DOHH2 (cell line): Measurements from ENCODE around the gene RPS6KA3.

Experiments used
- H3F3A ChIP-seq: fragments of 200-600 bp; sonication (generic), shearing (Covaris generic); 2 replicates; pipeline ENCODE4 v1.6.0; 2016; ENCODE audit warnings: antibody characterized with exemption, mild to moderate bottlenecking; ENCODE audit not compliant: control insufficient read depth, insufficient read depth
- H3K27ac ChIP-seq: fragments of 200-600 bp; sonication (generic); 2 replicates; pipeline ENCODE4 v1.5.1; 2014; ENCODE audit warnings: low read depth, mild to moderate bottlenecking, low read length, moderate library complexity
- H3K27me3 ChIP-seq: fragments of 200-600 bp; sonication (generic); 2 replicates; pipeline ENCODE4 v1.6.1; 2014; ENCODE audit warnings: mild to moderate bottlenecking, low read length, mixed read lengths; ENCODE audit not compliant: control insufficient read depth
- H3K36me3 ChIP-seq: fragments of 200-600 bp; sonication (generic); 2 replicates; pipeline ENCODE4 v1.6.1; 2014; ENCODE audit warnings: mild to moderate bottlenecking, low read length, moderate library complexity, mixed read lengths; ENCODE audit not compliant: control insufficient read depth
- H3K4me1 ChIP-seq: fragments of 200-600 bp; sonication (generic); 2 replicates; pipeline ENCODE4 v1.6.1; 2014; ENCODE audit warnings: mild to moderate bottlenecking, low read length, mixed read lengths; ENCODE audit not compliant: control insufficient read depth
- H3K4me2 ChIP-seq: fragments of 200-600 bp; sonication (generic); 2 replicates; pipeline ENCODE4 v1.6.0; 2014; ENCODE audit warnings: mild to moderate bottlenecking, low read length, moderate library complexity
- H3K4me3 ChIP-seq: fragments of 200-600 bp; sonication (generic); 2 replicates; pipeline ENCODE4 v1.5.1; 2014; ENCODE audit warnings: mild to moderate bottlenecking, low read length, mixed read lengths
- H3K79me2 ChIP-seq: fragments of 200-600 bp; sonication (generic); 2 replicates; pipeline ENCODE4 v1.6.1; 2014; ENCODE audit warnings: mild to moderate bottlenecking, low read length, mixed read lengths; ENCODE audit not compliant: control insufficient read depth
- H3K9me2 ChIP-seq: fragments of 200-600 bp; sonication (generic); replicated peaks from 2 replicates; pipeline ENCODE4 v1.6.1; 2014; ENCODE audit warnings: mild to moderate bottlenecking, low read length, mixed read lengths; ENCODE audit not compliant: control insufficient read depth
- H3K9me3 ChIP-seq: fragments of 200-600 bp; sonication (generic); 2 replicates; pipeline ENCODE4 v1.6.1; 2014; ENCODE audit warnings: antibody characterized with exemption, low read length, mixed read lengths; ENCODE audit not compliant: control insufficient read depth, insufficient read depth
- H4K20me1 ChIP-seq: fragments of 200-600 bp; sonication (generic); 2 replicates; pipeline ENCODE4 v1.6.0; 2014; ENCODE audit warnings: low read depth, mild to moderate bottlenecking, antibody characterized with exemption, low read length, moderate library complexity; ENCODE audit not compliant: control insufficient read depth, insufficient read depth
- EZH2phosphoT487 ChIP-seq: fragments of 200-600 bp; sonication (generic); IDR thresholded peaks from 2 replicates; pipeline ENCODE4 v1.6.1; 2017; ENCODE audit warnings: borderline replicate concordance, mild to moderate bottlenecking, antibody characterized with exemption, low read length, moderate library complexity, mixed read lengths
- TF ChIP-seq, protein P1 (sequence below): fragments of 200-600 bp; sonication (generic); IDR thresholded peaks from one replicate; pipeline ENCODE4 v1.5.1; 2014; ENCODE audit warnings: antibody characterized with exemption, mild to moderate bottlenecking, low read depth, low read length; ENCODE audit not compliant: poor library complexity, severe bottlenecking

Gene RPS6KA3

DNA sequence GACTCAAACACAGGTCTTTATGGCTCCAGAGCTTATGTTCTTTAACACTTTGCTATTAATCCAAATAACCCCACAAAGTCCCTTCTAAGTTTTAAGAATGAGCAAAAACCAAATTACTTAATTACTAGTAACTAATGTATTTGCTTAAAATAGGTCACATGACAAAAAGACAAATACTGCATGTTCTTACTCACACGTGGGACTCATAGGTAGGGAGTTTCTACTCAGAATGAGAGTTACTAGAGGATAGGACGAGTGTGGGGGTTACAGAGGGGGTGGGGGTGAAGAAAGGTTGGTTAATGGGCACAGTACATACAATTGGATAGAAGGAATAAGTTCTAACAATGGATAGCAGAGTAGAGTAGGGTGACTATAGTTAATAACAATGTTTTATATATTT lies 5.8 kb downstream of the RPS6KA3 start:
- Histone ChIP-seq H4K20me1 (no peaks in the 10 kb centered on the region; the same call in 1 of the 2 replicates), H3K9me2 (no peaks in the 10 kb centered on the region), H3K27me3 (no peaks in the 10 kb centered on the region), H3K27ac (no peak overlapping the region), H3K4me1 (peaks cover 18% of the 10 kb centered on the region), H3K36me3 (no peaks in the 10 kb centered on the region), H3K79me2 (peaks cover 72% of the 10 kb centered on the region), H3K4me2 (no peak overlapping the region), H3K9me3 (no peaks in the 10 kb centered on the region), H3F3A (no peaks in the 10 kb centered on the region), H3K4me3 (no peak overlapping the region)
- TF ChIP-seq, protein P1, sequence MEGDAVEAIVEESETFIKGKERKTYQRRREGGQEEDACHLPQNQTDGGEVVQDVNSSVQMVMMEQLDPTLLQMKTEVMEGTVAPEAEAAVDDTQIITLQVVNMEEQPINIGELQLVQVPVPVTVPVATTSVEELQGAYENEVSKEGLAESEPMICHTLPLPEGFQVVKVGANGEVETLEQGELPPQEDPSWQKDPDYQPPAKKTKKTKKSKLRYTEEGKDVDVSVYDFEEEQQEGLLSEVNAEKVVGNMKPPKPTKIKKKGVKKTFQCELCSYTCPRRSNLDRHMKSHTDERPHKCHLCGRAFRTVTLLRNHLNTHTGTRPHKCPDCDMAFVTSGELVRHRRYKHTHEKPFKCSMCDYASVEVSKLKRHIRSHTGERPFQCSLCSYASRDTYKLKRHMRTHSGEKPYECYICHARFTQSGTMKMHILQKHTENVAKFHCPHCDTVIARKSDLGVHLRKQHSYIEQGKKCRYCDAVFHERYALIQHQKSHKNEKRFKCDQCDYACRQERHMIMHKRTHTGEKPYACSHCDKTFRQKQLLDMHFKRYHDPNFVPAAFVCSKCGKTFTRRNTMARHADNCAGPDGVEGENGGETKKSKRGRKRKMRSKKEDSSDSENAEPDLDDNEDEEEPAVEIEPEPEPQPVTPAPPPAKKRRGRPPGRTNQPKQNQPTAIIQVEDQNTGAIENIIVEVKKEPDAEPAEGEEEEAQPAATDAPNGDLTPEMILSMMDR: no peak
- no peak for TF ChIP-seq EZH2phosphoT487

GRCh38 chrX:20254712-20255299 lies 11.9 kb downstream of the RPS6KA3 start:
- H3K79me2 ChIP-seq: peaks cover 41% of the 10 kb centered on the region

GRCh38 chrX:20253232-20253543 lies 13.5 kb downstream of the RPS6KA3 start:
- no peaks in the 10 kb centered on the region for H3K9me2 ChIP-seq
- H3F3A ChIP-seq: no peaks in the 10 kb centered on the region
- no peak overlapping the region for H3K27ac ChIP-seq
- H4K20me1 ChIP-seq: peaks cover 5% of the 10 kb centered on the region; the same call in 1 of the 2 replicates
- H3K79me2 ChIP-seq: peaks cover 37% of the 10 kb centered on the region
- no peaks in the 10 kb centered on the region for H3K27me3 ChIP-seq
- no peak for TF ChIP-seq EZH2phosphoT487
- TF ChIP-seq, protein P1: no peak
- H3K9me3 ChIP-seq: no peaks in the 10 kb centered on the region
- peaks cover 21% of the 10 kb centered on the region for H3K4me1 ChIP-seq
- H3K4me2 ChIP-seq: no peak overlapping the region
- no peak overlapping the region for H3K4me3 ChIP-seq
- H3K36me3 ChIP-seq: 0 out of 2 replicates have a peak, but pooled peaks cover 3% of the 10 kb centered on the region

More at GRCh38 chrX:20254712-20255299, 11.9 kb downstream of the RPS6KA3 start:
- peaks cover 5% of the 10 kb centered on the region; the same call in 1 of the 2 replicates for H4K20me1 ChIP-seq
- no peak overlapping the region for H3K4me3 ChIP-seq
- 0 out of 2 replicates have a peak, but pooled peaks cover 3% of the 10 kb centered on the region for H3K36me3 ChIP-seq
- H3K9me2 ChIP-seq: no peaks in the 10 kb centered on the region
- no peaks in the 10 kb centered on the region for H3K27me3 ChIP-seq
- H3K9me3 ChIP-seq: no peaks in the 10 kb centered on the region
- H3K27ac ChIP-seq: no peak overlapping the region
- peaks cover 17% of the 10 kb centered on the region for H3K4me1 ChIP-seq
- TF ChIP-seq, protein P1: no peak
- TF ChIP-seq EZH2phosphoT487: no peak
- H3F3A ChIP-seq: no peaks in the 10 kb centered on the region
- H3K4me2 ChIP-seq: no peak overlapping the region
